Measurements from ENCODE around the gene SRF.

- TF ChIP-seq EZH2 (IDR thresholded peaks at IDR 0.05) (no peak), CTCF (IDR thresholded peaks at IDR 0.05) (no peak)
These were observed 58.9 kb downstream of the SRF start for GRCh38 chr6:43229803-43230620.
